IMR-90 (cell line): ENCODE data around the gene SIRT5.

Experiments used
- BHLHE40 ChIP-seq: fragments of 150-350 bp; IDR thresholded peaks from 2 replicates; pipeline ENCODE4 v1.6.1; 2016; ENCODE audit warnings: mild to moderate bottlenecking, low read depth, low read length
- CEBPB ChIP-seq: IDR thresholded peaks from 2 replicates; pipeline ENCODE4 v1.6.1; 2012; ENCODE audit warnings: low read depth, low read length, improper control_type of control experiment
- CHD1 ChIP-seq: IDR thresholded peaks from 2 replicates; pipeline ENCODE4 v1.6.1; 2012; ENCODE audit warnings: low read depth, low read length, improper control_type of control experiment
- ELK1 ChIP-seq: fragments of 150-350 bp; IDR thresholded peaks from 2 replicates; pipeline ENCODE4 v1.6.1; 2016; ENCODE audit warnings: low read depth, mild to moderate bottlenecking, low read length, moderate library complexity, borderline replicate concordance
- NFE2L2 ChIP-seq: fragments of 150-350 bp; IDR thresholded peaks from 2 replicates; pipeline ENCODE4 v1.6.1; 2016; ENCODE audit warnings: low read depth, mild to moderate bottlenecking, low read length
- POLR2A ChIP-seq: IDR thresholded peaks from 2 replicates; pipeline ENCODE4 v1.6.1; 2012; ENCODE audit warnings: mild to moderate bottlenecking, low read depth, low read length
- RAD21 ChIP-seq: IDR thresholded peaks from 2 replicates; pipeline ENCODE4 v1.6.1; 2012; ENCODE audit warnings: low read length, improper control_type of control experiment
- SMC3 ChIP-seq: fragments of 150-350 bp; IDR thresholded peaks from 2 replicates; pipeline ENCODE4 v1.6.1; 2016; ENCODE audit warnings: low read depth, mild to moderate bottlenecking, antibody characterized with exemption, low read length, moderate library complexity
- USF2 ChIP-seq: fragments of 150-350 bp; IDR thresholded peaks from 2 replicates; pipeline ENCODE4 v1.6.1; 2017; ENCODE audit warnings: mild to moderate bottlenecking, antibody characterized with exemption, low read length, low read depth
- TF ChIP-seq, protein P1 (sequence below): conservative IDR thresholded peaks from 2 replicates; pipeline ENCODE4 v1.5.1; 2012; ENCODE audit warnings: mild to moderate bottlenecking, low read depth, low read length, improper control_type of control experiment

DNA sequence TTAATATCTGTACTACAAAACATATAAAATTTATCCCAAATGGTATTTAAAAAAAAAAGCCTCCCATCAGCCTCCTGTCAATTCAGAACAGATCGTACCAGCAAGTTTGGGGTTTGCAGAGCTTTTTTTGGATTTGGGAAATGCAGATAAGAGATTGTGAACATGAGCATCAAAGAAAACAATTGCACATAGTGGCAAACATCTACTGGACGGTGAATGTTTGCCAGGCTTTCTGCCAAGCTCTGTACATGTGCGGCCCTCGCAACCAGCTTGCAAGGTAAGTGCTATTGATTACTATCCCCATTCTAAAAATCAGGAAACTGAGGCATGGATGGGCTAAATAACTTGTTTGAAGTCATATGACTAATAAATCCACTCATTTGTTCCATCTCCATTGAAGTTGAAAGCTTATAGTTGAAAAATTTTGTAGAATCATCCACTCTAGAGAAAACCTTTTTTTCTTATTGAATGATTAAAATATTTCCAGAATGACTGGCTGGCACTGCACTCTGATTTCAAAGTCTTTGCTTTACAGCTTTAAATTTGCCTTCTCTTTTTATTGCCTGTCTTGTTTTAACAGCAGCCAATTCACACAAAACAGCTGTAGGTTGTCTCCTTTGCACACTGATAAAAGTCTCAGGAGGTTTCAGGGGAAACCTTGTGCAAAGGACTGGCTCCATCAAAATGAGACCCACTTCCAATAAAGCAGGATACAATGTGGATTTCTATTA, 37.4 kb upstream of the SIRT5 start:
- TF ChIP-seq, protein P1, sequence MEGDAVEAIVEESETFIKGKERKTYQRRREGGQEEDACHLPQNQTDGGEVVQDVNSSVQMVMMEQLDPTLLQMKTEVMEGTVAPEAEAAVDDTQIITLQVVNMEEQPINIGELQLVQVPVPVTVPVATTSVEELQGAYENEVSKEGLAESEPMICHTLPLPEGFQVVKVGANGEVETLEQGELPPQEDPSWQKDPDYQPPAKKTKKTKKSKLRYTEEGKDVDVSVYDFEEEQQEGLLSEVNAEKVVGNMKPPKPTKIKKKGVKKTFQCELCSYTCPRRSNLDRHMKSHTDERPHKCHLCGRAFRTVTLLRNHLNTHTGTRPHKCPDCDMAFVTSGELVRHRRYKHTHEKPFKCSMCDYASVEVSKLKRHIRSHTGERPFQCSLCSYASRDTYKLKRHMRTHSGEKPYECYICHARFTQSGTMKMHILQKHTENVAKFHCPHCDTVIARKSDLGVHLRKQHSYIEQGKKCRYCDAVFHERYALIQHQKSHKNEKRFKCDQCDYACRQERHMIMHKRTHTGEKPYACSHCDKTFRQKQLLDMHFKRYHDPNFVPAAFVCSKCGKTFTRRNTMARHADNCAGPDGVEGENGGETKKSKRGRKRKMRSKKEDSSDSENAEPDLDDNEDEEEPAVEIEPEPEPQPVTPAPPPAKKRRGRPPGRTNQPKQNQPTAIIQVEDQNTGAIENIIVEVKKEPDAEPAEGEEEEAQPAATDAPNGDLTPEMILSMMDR: no peak
- TF ChIP-seq POLR2A (no peak), NFE2L2 (no peak), BHLHE40 (no peak), ELK1 (no peak), CHD1 (no peak), CEBPB (no peak), USF2 (no peak), SMC3 (no peak), RAD21 (no peak)
